ENCODE results near the gene JMJD4.

Gene JMJD4

GRCh38 chr1:227764019-227764391 lies 28.9 kb upstream of the JMJD4 start:
- H3K36me3 ChIP-seq: peaks cover 67% of the 10 kb centered on the region
- TF ChIP-seq CTCF (IDR thresholded peaks at IDR 0.05): no peak
- no peak overlapping the region for H3K4me3 ChIP-seq (ENCODE audit: low read depth in 1 of 2, low read length in 1 of 2)
- no peaks in the 10 kb centered on the region for H3K27me3 ChIP-seq
- no peak overlapping the region for H3K27ac ChIP-seq
- H3K9me3 ChIP-seq: no peaks in the 10 kb centered on the region
- H3K4me1 ChIP-seq (ENCODE audit: control insufficient read depth in 1 of 2, insufficient read depth in 1 of 2, low read depth in 1 of 2, low read length in 1 of 2): no peaks in the 10 kb centered on the region

- Histone ChIP-seq H3K36me3 (peaks cover 63% of the 10 kb centered on the region), H3K4me3 (ENCODE audit: low read depth in 1 of 2, low read length in 1 of 2) (no peak overlapping the region), H3K27me3 (no peaks in the 10 kb centered on the region), H3K9me3 (no peaks in the 10 kb centered on the region), H3K27ac (no peak overlapping the region), H3K4me1 (ENCODE audit: control insufficient read depth in 1 of 2, insufficient read depth in 1 of 2, low read depth in 1 of 2, low read length in 1 of 2) (no peaks in the 10 kb centered on the region)
- no peak for TF ChIP-seq CTCF (IDR thresholded peaks at IDR 0.05)
Observed at GRCh38 chr1:227763246-227764018, 28.3 kb upstream of the JMJD4 start.

- H3K36me3 ChIP-seq: peaks cover 52% of the 10 kb centered on the region
- no peaks in the 10 kb centered on the region for H3K9me3 ChIP-seq
- no peak overlapping the region for H3K4me3 ChIP-seq (ENCODE audit: low read depth in 1 of 2, low read length in 1 of 2)
- TF ChIP-seq CTCF (IDR thresholded peaks at IDR 0.05): no peak
- H3K4me1 ChIP-seq (ENCODE audit: control insufficient read depth in 1 of 2, insufficient read depth in 1 of 2, low read depth in 1 of 2, low read length in 1 of 2): no peaks in the 10 kb centered on the region
- H3K27ac ChIP-seq: no peak overlapping the region
- H3K27me3 ChIP-seq: no peaks in the 10 kb centered on the region
Observed at GRCh38 chr1:227762231-227762911, 27.3 kb upstream of the JMJD4 start.

- Histone ChIP-seq H3K4me3 (ENCODE audit: low read depth in 1 of 2, low read length in 1 of 2) (no peak overlapping the region), H3K27me3 (no peaks in the 10 kb centered on the region), H3K27ac (no peak overlapping the region), H3K4me1 (ENCODE audit: control insufficient read depth in 1 of 2, insufficient read depth in 1 of 2, low read depth in 1 of 2, low read length in 1 of 2) (no peaks in the 10 kb centered on the region), H3K9me3 (no peaks in the 10 kb centered on the region), H3K36me3 (peaks cover 47% of the 10 kb centered on the region)
- no peak for TF ChIP-seq CTCF (IDR thresholded peaks at IDR 0.05)
Observed at GRCh38 chr1:227761621-227762230, 26.6 kb upstream of the JMJD4 start.

GRCh38 chr1:227760377-227760776 lies 25.3 kb upstream of the JMJD4 start:
- no peak overlapping the region for H3K4me3 ChIP-seq (ENCODE audit: low read depth in 1 of 2, low read length in 1 of 2)
- no peak for TF ChIP-seq CTCF (IDR thresholded peaks at IDR 0.05)
- H3K36me3 ChIP-seq: peaks cover 47% of the 10 kb centered on the region
- no peaks in the 10 kb centered on the region for H3K4me1 ChIP-seq (ENCODE audit: control insufficient read depth in 1 of 2, insufficient read depth in 1 of 2, low read depth in 1 of 2, low read length in 1 of 2)
- no peaks in the 10 kb centered on the region for H3K9me3 ChIP-seq
- no peaks in the 10 kb centered on the region for H3K27me3 ChIP-seq
- H3K27ac ChIP-seq: no peak overlapping the region
